ENCODE data around the gene COL9A3.

Gene COL9A3

DNA sequence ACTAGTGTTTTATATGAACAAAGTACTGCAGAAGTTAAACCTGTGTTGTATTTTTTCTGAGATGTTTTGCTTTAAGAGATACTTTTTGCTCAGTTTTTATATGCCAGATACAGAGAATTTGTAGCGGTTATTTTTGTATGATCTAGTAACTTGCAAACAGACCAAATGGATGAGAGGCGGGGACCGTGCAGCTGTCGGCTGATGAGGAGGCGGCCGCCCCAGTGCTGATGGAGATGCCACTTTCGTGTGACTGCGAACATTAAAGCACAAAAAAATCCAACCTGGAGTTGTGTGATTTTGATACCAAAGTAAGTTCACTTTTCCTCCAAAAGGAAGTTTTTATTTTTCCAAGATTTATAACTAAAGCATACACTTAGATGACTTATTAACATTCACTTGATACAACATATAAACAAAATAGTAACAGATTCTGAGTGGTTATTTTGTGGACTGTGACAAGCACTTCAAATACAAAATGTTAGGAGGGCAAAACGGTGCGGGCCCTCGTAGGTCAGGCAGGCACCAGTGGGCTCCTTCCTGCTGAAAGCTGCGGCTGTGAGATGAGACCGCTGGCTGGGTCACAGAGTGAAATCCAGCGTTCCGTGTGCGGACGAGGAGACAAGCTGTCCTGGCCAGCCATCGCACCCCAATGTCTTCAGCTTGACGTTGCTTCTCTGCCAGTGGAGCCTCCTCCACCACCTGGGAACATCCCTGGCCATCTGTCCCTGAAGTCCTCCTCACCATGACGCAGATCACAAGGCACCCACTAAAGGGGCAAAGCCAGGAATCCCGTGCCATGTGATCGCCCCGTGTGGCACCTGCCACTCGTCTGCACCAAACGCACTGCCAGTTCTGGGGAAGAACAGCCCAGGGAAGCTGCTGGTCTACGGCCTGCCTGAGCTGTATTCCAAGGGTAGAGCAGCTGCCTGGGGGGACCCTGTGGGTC, 16.3 kb upstream of the COL9A3 start:
- WGBS: 93% methylated on average over 24 of the region's 26 CpGs

GRCh38 chr20:62801284-62802010, 15.4 kb upstream of the COL9A3 start:
- Histone ChIP-seq H3K27me3 (ENCODE audit: control insufficient read depth in 1 of 2, insufficient read depth in 1 of 2, low read length in 2 of 2) (no peaks in the 10 kb centered on the region), H3K18ac (ENCODE audit: low read depth in 1 of 2, low read length in 2 of 2) (no peak overlapping the region), H4K91ac (ENCODE audit: low read length) (no peak overlapping the region), H3K36me3 (ENCODE audit: control insufficient read depth in 1 of 2, insufficient read depth in 2 of 2, low read depth in 1 of 2, low read length in 2 of 2) (peaks cover 46 to 48% of the 10 kb centered on the region in 2 experiments), H3K79me1 (replicated peaks; ENCODE audit: low read length, poor library complexity, severe bottlenecking) (peaks cover 23% of the 10 kb centered on the region), H3K4me2 (ENCODE audit: low read length, poor library complexity, severe bottlenecking) (no peak overlapping the region), H3K9ac (ENCODE audit: low read length) (no peak overlapping the region), H3K4ac (ENCODE audit: low read depth in 1 of 2, low read length in 2 of 2) (no peak overlapping the region), H2BK12ac (ENCODE audit: low read length in 2 of 2) (no peak overlapping the region), H3K4me3 (ENCODE audit: insufficient read depth in 1 of 2, low read depth in 1 of 2, low read length in 2 of 2) (no peak overlapping the region), H2AK5ac (ENCODE audit: low read length, severe bottlenecking) (no peak overlapping the region), H2BK15ac (ENCODE audit: low read depth, poor library complexity, severe bottlenecking) (no peak overlapping the region), H2AFZ (ENCODE audit: low read depth, low read length) (no peak overlapping the region), H3K9me3 (ENCODE audit: control insufficient read depth, low read length) (no peaks in the 10 kb centered on the region), H3K27ac (ENCODE audit: low read length, poor library complexity, severe bottlenecking) (no peak overlapping the region), H4K8ac (ENCODE audit: low read length) (no peak overlapping the region), H2BK120ac (ENCODE audit: low read depth, low read length) (no peak overlapping the region), H3K23ac (ENCODE audit: low read length in 2 of 2) (peak overlapping the region in 1 of 2 experiments; percentile 14), H2BK5ac (ENCODE audit: low read depth, low read length, poor library complexity, severe bottlenecking) (no peak overlapping the region), H3K4me1 (ENCODE audit: control insufficient read depth, insufficient read depth, low read depth, low read length) (peaks cover 30% of the 10 kb centered on the region), H3K14ac (ENCODE audit: low read length in 2 of 2) (no peak overlapping the region)
- no peak for DNase-seq
- WGBS: 96% methylated on average over 15 of the region's 15 CpGs

More for the DNA sequence above, 16.3 kb upstream of the COL9A3 start:
- H3K18ac ChIP-seq (ENCODE audit: low read depth in 1 of 2, low read length in 2 of 2): no peak overlapping the region
- no peak overlapping the region for H2BK12ac ChIP-seq (ENCODE audit: low read length in 2 of 2)
- H3K14ac ChIP-seq (ENCODE audit: low read length in 2 of 2): no peak overlapping the region
- no peak overlapping the region for H2AFZ ChIP-seq (ENCODE audit: low read depth, low read length)
- H3K27me3 ChIP-seq (ENCODE audit: control insufficient read depth in 1 of 2, insufficient read depth in 1 of 2, low read length in 2 of 2): no peaks in the 10 kb centered on the region
- H2BK15ac ChIP-seq (ENCODE audit: low read depth, poor library complexity, severe bottlenecking): no peak overlapping the region
- no peak overlapping the region for H3K4ac ChIP-seq (ENCODE audit: low read depth in 1 of 2, low read length in 2 of 2)
- DNase-seq: no peak
- H3K9me3 ChIP-seq (ENCODE audit: control insufficient read depth, low read length): no peaks in the 10 kb centered on the region
- no peak overlapping the region for H3K23ac ChIP-seq (ENCODE audit: low read length in 2 of 2)
- peaks cover 46 to 48% of the 10 kb centered on the region in 2 experiments for H3K36me3 ChIP-seq (ENCODE audit: control insufficient read depth in 1 of 2, insufficient read depth in 2 of 2, low read depth in 1 of 2, low read length in 2 of 2)
- peaks cover 21% of the 10 kb centered on the region for H3K79me1 ChIP-seq (replicated peaks; ENCODE audit: low read length, poor library complexity, severe bottlenecking)
- no peak overlapping the region for H3K27ac ChIP-seq (ENCODE audit: low read length, poor library complexity, severe bottlenecking)
- H2AK5ac ChIP-seq (ENCODE audit: low read length, severe bottlenecking): no peak overlapping the region
- no peak overlapping the region for H2BK120ac ChIP-seq (ENCODE audit: low read depth, low read length)
- no peak overlapping the region for H3K4me3 ChIP-seq (ENCODE audit: insufficient read depth in 1 of 2, low read depth in 1 of 2, low read length in 2 of 2)
- H3K4me2 ChIP-seq (ENCODE audit: low read length, poor library complexity, severe bottlenecking): no peak overlapping the region
- H4K8ac ChIP-seq (ENCODE audit: low read length): no peak overlapping the region
- H2BK5ac ChIP-seq (ENCODE audit: low read depth, low read length, poor library complexity, severe bottlenecking): no peak overlapping the region
- peaks cover 22% of the 10 kb centered on the region for H3K4me1 ChIP-seq (ENCODE audit: control insufficient read depth, insufficient read depth, low read depth, low read length)
- H4K91ac ChIP-seq (ENCODE audit: low read length): no peak overlapping the region
- H3K9ac ChIP-seq (ENCODE audit: low read length): no peak overlapping the region

DNA sequence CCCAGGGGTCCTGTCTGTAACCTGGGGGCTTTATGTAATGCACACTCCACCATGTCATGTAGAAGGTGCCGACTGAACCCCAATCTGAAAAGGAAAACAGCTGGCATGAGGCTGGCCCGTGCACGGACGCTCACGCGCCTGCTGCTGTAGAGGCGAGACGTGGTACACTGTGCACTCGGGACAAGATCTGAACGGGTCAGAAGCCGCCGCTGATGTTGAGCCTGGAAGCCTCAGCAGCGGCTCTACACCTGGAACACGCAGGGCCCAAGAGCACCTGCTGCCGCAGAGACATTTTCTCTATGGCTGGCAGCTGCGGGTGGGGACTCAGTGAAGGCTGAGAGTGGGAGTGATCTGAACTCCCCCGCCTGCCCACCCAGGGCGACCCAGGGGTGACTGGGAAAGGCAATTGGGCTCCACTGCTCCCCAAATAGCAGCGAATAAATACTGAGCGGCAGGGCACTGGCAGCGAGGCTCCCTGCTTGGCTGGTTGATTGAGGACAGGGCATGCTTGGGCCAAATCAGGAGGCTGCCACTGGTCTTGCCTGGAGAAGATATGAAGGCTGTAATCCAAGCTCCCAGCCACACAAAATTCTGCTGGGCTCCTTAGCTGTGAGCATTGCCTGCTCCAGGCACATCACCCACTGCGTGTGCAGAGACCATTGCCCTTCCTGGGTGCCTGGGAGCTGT, 14.7 kb upstream of the COL9A3 start:
- no peak overlapping the region for H2BK120ac ChIP-seq (ENCODE audit: low read depth, low read length)
- no peak overlapping the region for H4K91ac ChIP-seq (ENCODE audit: low read length)
- H3K23ac ChIP-seq (ENCODE audit: low read length in 2 of 2): no peak overlapping the region
- no peak overlapping the region for H2AK5ac ChIP-seq (ENCODE audit: low read length, severe bottlenecking)
- no peaks in the 10 kb centered on the region for H3K9me3 ChIP-seq (ENCODE audit: control insufficient read depth, low read length)
- WGBS: 87% methylated on average over 21 of the region's 22 CpGs
- H3K4me1 ChIP-seq (ENCODE audit: control insufficient read depth, insufficient read depth, low read depth, low read length): peaks cover 33% of the 10 kb centered on the region
- H3K27me3 ChIP-seq (ENCODE audit: control insufficient read depth in 1 of 2, insufficient read depth in 1 of 2, low read length in 2 of 2): no peaks in the 10 kb centered on the region
- no peak overlapping the region for H4K8ac ChIP-seq (ENCODE audit: low read length)
- H2BK5ac ChIP-seq (ENCODE audit: low read depth, low read length, poor library complexity, severe bottlenecking): no peak overlapping the region
- H3K4me3 ChIP-seq (ENCODE audit: insufficient read depth in 1 of 2, low read depth in 1 of 2, low read length in 2 of 2): no peak overlapping the region
- peaks cover 46 to 54% of the 10 kb centered on the region in 2 experiments for H3K36me3 ChIP-seq (ENCODE audit: control insufficient read depth in 1 of 2, insufficient read depth in 2 of 2, low read depth in 1 of 2, low read length in 2 of 2)
- no peak overlapping the region for H3K4ac ChIP-seq (ENCODE audit: low read depth in 1 of 2, low read length in 2 of 2)
- H3K18ac ChIP-seq (ENCODE audit: low read depth in 1 of 2, low read length in 2 of 2): no peak overlapping the region
- no peak for DNase-seq
- no peak overlapping the region for H3K14ac ChIP-seq (ENCODE audit: low read length in 2 of 2)
- H3K79me1 ChIP-seq (replicated peaks; ENCODE audit: low read length, poor library complexity, severe bottlenecking): peaks cover 25% of the 10 kb centered on the region
- H2BK15ac ChIP-seq (ENCODE audit: low read depth, poor library complexity, severe bottlenecking): no peak overlapping the region
- no peak overlapping the region for H3K27ac ChIP-seq (ENCODE audit: low read length, poor library complexity, severe bottlenecking)
- no peak overlapping the region for H2AFZ ChIP-seq (ENCODE audit: low read depth, low read length)
- no peak overlapping the region for H3K9ac ChIP-seq (ENCODE audit: low read length)
- no peak overlapping the region for H2BK12ac ChIP-seq (ENCODE audit: low read length in 2 of 2)
- H3K4me2 ChIP-seq (ENCODE audit: low read length, poor library complexity, severe bottlenecking): no peak overlapping the region

Data from mesenchymal stem cell (in vitro differentiated cells and primary cell).